ENCODE data around the gene BBS10. TPM values are rescaled to one million over a fixed set of nuclear protein-coding genes. Genes with fewer than 3 reads are reported as not detected.
A peak's percentile ranks its signal among the peaks of the same experiment; 100 is the strongest.

BBS10 gene
- total and polyA plus RNA-seq, 9 of the 15 experiments (the other 6 are each of a cell fraction or from before 2014, with no cell fraction given) = 2.3 to 14.9 (median 5.9) TPM

- TF ChIP-seq E2F4 (CRISPR knock-in tag; IDR thresholded peaks at IDR 0.05; ENCODE audit: low read depth) (no peak), CCAR2 (IDR thresholded peaks at IDR 0.05; ENCODE audit: low read depth, low read length) (no peak), KHSRP (IDR thresholded peaks at IDR 0.05) (no peak), KAT7 (CRISPR knock-in tag; IDR thresholded peaks at IDR 0.05; ENCODE audit: borderline replicate concordance) (0 out of 2 replicates have a peak, but pooled peaks have one; percentile 7), HNRNPL (IDR thresholded peaks at IDR 0.05; ENCODE audit: low read depth, low read length) (no peak), CEBPG (CRISPR knock-in tag; IDR thresholded peaks at IDR 0.05) (no peak), CEBPG (tag; conservative IDR thresholded peaks at IDR 0.05 in 1 of 2, IDR thresholded peaks at IDR 0.05 in 1 of 2) (no peak), SMAD2 (IDR thresholded peaks at IDR 0.05; ENCODE audit: low read depth, low read length) (no peak), ZNF407 (IDR thresholded peaks at IDR 0.05; ENCODE audit: low read depth) (0 out of 2 replicates have a peak, but pooled peaks have one; percentile 18), ATF4 (CRISPR knock-in tag; IDR thresholded peaks at IDR 0.05) (no peak), CCNT2 (IDR thresholded peaks at IDR 0.05; ENCODE audit: borderline replicate concordance, extremely low read depth, insufficient read length, low read depth, low read length) (no peak), TCF7 (IDR thresholded peaks at IDR 0.05; ENCODE audit: borderline replicate concordance) (no peak), RB1 (IDR thresholded peaks at IDR 0.05; ENCODE audit: low read depth) (peak; percentile 46; the same call in 1 of the 2 replicates), GATAD2A (IDR thresholded peaks at IDR 0.05) (no peak), HLTF (IDR thresholded peaks at IDR 0.05) (no peak)
- TF ChIP-seq, protein P1, sequence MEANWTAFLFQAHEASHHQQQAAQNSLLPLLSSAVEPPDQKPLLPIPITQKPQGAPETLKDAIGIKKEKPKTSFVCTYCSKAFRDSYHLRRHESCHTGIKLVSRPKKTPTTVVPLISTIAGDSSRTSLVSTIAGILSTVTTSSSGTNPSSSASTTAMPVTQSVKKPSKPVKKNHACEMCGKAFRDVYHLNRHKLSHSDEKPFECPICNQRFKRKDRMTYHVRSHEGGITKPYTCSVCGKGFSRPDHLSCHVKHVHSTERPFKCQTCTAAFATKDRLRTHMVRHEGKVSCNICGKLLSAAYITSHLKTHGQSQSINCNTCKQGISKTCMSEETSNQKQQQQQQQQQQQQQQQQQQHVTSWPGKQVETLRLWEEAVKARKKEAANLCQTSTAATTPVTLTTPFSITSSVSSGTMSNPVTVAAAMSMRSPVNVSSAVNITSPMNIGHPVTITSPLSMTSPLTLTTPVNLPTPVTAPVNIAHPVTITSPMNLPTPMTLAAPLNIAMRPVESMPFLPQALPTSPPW (CRISPR knock-in tag; IDR thresholded peaks at IDR 0.05) = peak; percentile 53; the same call in 1 of the 2 replicates
Measured at GRCh38 chr12:76348079-76348901, at the start of gene BBS10 (continued).
